Hepatocyte (in vitro differentiated cells): ENCODE measurements around the gene CP.

Experiments used
- CTCF ChIP-seq: fragments of 200-600 bp; sonication (generic); IDR thresholded peaks from 2 replicates; pipeline ENCODE4 v1.5.1; 2016; ENCODE audit warnings: antibody characterized with exemption, mild to moderate bottlenecking; ENCODE audit not compliant: poor library complexity
- EZH2 ChIP-seq: fragments of 200-600 bp; sonication (generic); IDR thresholded peaks from 2 replicates; pipeline ENCODE4 v1.6.1; 2016; ENCODE audit warnings: antibody characterized with exemption, mild to moderate bottlenecking, borderline replicate concordance
- EZH2phosphoT487 ChIP-seq: fragments of 200-600 bp; sonication (generic); IDR thresholded peaks from one replicate; pipeline ENCODE4 v1.6.1; 2018; ENCODE audit warnings: antibody characterized with exemption, mild to moderate bottlenecking, low read depth, moderate library complexity; ENCODE audit not compliant: unreplicated experiment, severe bottlenecking

- TF ChIP-seq CTCF = no peak
- no peak for TF ChIP-seq EZH2
- TF ChIP-seq EZH2phosphoT487 = no peak
These were observed 69.2 kb downstream of the CP start for GRCh38 chr3:149152420-149152819.
